22Rv1 (cell line): ENCODE data around the gene CHIT1.

Source experiments
- CTCF ChIP-seq: fragments of 450-650 bp; IDR thresholded peaks from 2 replicates; pipeline ENCODE4 v1.5.1; 2017; ENCODE audit warnings: mild to moderate bottlenecking
- ZFX ChIP-seq: fragments of 450-650 bp; IDR thresholded peaks from 2 replicates; pipeline ENCODE4 v1.6.1; 2017; ENCODE audit warnings: antibody characterized with exemption, borderline replicate concordance

- TF ChIP-seq CTCF, result no peak
- no peak for TF ChIP-seq ZFX
These were observed 61.6 kb downstream of the CHIT1 start for GRCh38 chr1:203167913-203168200.
